Ovary (tissue), 9 donors: ENCODE data around the gene DISC1. TPM values are rescaled to one million over a fixed set of nuclear protein-coding genes. Genes with fewer than 3 reads are reported as not detected.
A peak's percentile ranks its signal among the peaks of the same experiment; 100 is the strongest.

Source experiments
- DNase-seq, 5 donors: peaks; one replicate each; pipeline ENCODE4 v3.0.0-alpha.2; 2019 to 2020
- H3K27ac ChIP-seq, 2 donors: fragments of 200-600 bp; one replicate each; pipeline versions ENCODE4 v1.5.1 to v1.8.0; 2019 to 2022
- H3K27me3 ChIP-seq: fragments of 200-600 bp; one replicate; pipeline ENCODE4 v1.8.0; 2022
- H3K36me3 ChIP-seq: fragments of 200-600 bp; sonication (generic); one replicate; pipeline ENCODE4 v1.5.1; 2019
- H3K4me1 ChIP-seq: one replicate; pipeline ENCODE4 v1.8.1; 2013; ENCODE audit warnings: mild to moderate bottlenecking, moderate library complexity; ENCODE audit not compliant: insufficient read depth
- H3K4me3 ChIP-seq: fragments of 200-600 bp; sonication (generic); one replicate; pipeline ENCODE4 v1.5.1; 2017
- H3K9me3 ChIP-seq, 2 donors: fragments of 200-600 bp in 1 of 2; sonication (generic) in 1 of 2; one replicate each; pipeline versions ENCODE4 v1.5.1 to v1.8.1; 2013 to 2019; ENCODE audit warnings: mild to moderate bottlenecking in 1 of 2, moderate library complexity in 1 of 2
- CTCF ChIP-seq, 3 donors: fragments of 450-650 bp in 2 of 3; fragments of 200-600 bp in 1 of 3; IDR thresholded peaks; one replicate each; pipeline versions ENCODE4 v1.5.1 to v1.8.0; 2016 to 2022; ENCODE audit warnings: antibody characterized with exemption in 3 of 3, mild to moderate bottlenecking in 1 of 3
- EP300 ChIP-seq: sonication (generic); formaldehyde crosslinking; IDR thresholded peaks from one replicate; pipeline ENCODE4 v1.6.1; 2017; ENCODE audit warnings: antibody characterized with exemption
- POLR2A ChIP-seq: fragments of 450-650 bp; IDR thresholded peaks from one replicate; pipeline ENCODE4 v1.6.1; 2017; ENCODE audit warnings: antibody characterized with exemption, mild to moderate bottlenecking, moderate library complexity
- WGBS, 3 donors: extraction: QIAGEN DNeasy Blood & Tissue Kit in 1 of 3; methylation state at CpG; one replicate each; pipeline versions ENCODE4 v1.1.5 to v1.1.7; 2013 to 2017; 5-methylcytosine and 5-hydroxymethylcytosine counted together
- intact Hi-C, 4 donors: fragments of 100-400 bp; cut with DNase I; formaldehyde crosslinking; loops; one replicate each; pipeline versions ENCODE4 v1.11.0 to v1.15.1; 2022 to 2023
- polyA plus RNA-seq, 2 donors: library from polyadenylated mRNA; stranded (reverse); fragments of 200-250 nt in 1 of 2; fragments of 350-450 nt in 1 of 2; fragmentation: Illumina TruSeq in 1 of 2; extraction: RNeasy Lipid Tissue Mini Kit (QIAGEN cat#74804) in 1 of 2; gene quantifications; one replicate each; pipeline ENCODE4 v1.2.3, GENCODE V29; 2013 to 2014
- total RNA-seq, 7 donors: library from RNA; depleted of rRNA in 2 of 7; stranded (reverse); fragments of >200 nt in 2 of 7; fragmentation: NEBNext Ultra II Directional in 3 of 7; extraction: Animal tissue kit (Norgen Biotek cat#: 25700) in 3 of 7; gene quantifications; one replicate each; pipeline versions ENCODE4 v1.1.0 to v1.2.4, GENCODE V29; 2016 to 2023
- donor health status: DM: no; HTN: no; CAD: no; lungs with moderate emphysema.
- donor health status: DM: no; HTN: no; CAD: no.
- donor health status: Bipolar disorder and iron deficiency.
- donor health status: DM: yes; HTN: yes; CAD: no.
- donor health status: DM: no; HTN: no; CAD: no.
- donor health status: DM: yes; HTN: yes; CAD: no.

Gene DISC1
- total and polyA plus RNA-seq, 9 donors, result 3.0 to 24.3 (median 13.0) TPM

DNA sequence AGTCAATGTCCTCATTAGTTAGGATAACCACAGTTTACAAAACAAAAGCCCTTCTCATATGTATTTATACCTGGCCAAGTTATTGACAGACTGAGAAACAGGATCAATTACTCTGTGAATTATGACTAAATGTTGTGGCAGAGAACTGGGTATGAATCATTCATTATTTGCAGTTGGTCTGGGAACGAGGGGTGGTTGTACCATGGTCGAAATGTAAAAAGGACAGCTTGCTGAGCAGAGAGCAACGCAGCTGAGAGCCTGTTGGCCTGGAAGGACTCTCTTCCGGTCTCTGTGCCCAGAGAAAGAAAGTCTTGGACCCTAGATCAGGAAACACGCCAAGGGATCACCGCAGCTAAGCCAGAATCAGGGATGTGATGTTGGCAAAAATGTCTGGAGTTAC lies 169.6 kb downstream of the DISC1 start:
- no peaks in the 10 kb centered on the region for H3K9me3 ChIP-seq
- no peak for TF ChIP-seq CTCF (IDR thresholded peaks at IDR 0.05)
- intact Hi-C loops, result no loop called here
- no peak overlapping the region for H3K4me3 ChIP-seq
- WGBS, 3 donors, result 90 to 97% (median 94%) methylated on average over 6 of the region's 6 CpGs
- H3K27ac ChIP-seq, result no peak overlapping the region
- no peak for DNase-seq
- H3K36me3 ChIP-seq, result no peaks in the 10 kb centered on the region
- H3K27me3 ChIP-seq, result no peaks in the 10 kb centered on the region
- no peaks in the 10 kb centered on the region for H3K4me1 ChIP-seq

- peak in 4 of 5 donors; percentile 39 to 59 (median 43) for DNase-seq
- no peak overlapping the region for H3K27ac ChIP-seq
- no peak overlapping the region for H3K4me3 ChIP-seq
- H3K9me3 ChIP-seq, result no peaks in the 10 kb centered on the region
- H3K27me3 ChIP-seq, result no peaks in the 10 kb centered on the region
- WGBS, 3 donors, result 7 to 9% (median 9%) methylated on average over 6 of the region's 6 CpGs
- no peaks in the 10 kb centered on the region for H3K36me3 ChIP-seq
- no peaks in the 10 kb centered on the region for H3K4me1 ChIP-seq
- TF ChIP-seq EP300 (no peak), CTCF (IDR thresholded peaks at IDR 0.05) (no peak), POLR2A (no peak)
- intact Hi-C loops, result no loop called here
Measured at GRCh38 chr1:231799363-231799986, 172.9 kb downstream of the DISC1 start.

DNA sequence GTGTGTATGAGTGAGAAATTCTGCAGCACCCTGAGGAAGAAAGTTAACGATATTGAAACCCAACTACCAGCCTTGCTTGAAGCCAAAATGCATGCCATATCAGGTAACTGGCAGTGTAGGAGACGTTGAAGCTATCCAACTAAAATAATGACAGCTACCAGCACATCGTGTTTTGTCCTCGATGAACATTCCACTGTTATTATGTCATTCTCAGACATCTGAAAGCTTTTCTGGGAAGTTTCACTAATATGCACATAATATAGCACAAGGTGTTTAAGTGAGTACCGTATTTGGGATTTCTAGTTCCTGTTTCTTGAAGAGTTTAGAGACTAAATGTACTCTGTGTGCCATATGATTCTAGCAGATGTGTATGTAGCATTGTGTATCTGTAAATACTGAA lies 173.5 kb downstream of the DISC1 start:
- no peak for DNase-seq
- no peak for TF ChIP-seq POLR2A
- no peak for TF ChIP-seq EP300
- TF ChIP-seq CTCF (IDR thresholded peaks at IDR 0.05), result no peak
- H3K27me3 ChIP-seq, result no peaks in the 10 kb centered on the region
- WGBS, 3 donors, result 23 to 40% (median 27%) methylated on average over 5 of the region's 5 CpGs
- no peaks in the 10 kb centered on the region for H3K36me3 ChIP-seq
- H3K27ac ChIP-seq, result no peak overlapping the region
- H3K4me1 ChIP-seq, result no peaks in the 10 kb centered on the region
- H3K4me3 ChIP-seq, result no peak overlapping the region
- intact Hi-C loops, result no loop called here
- no peaks in the 10 kb centered on the region for H3K9me3 ChIP-seq

- WGBS, 3 donors, result 92 to 97% (median 97%) methylated on average over 6 of the region's 6 CpGs
- H3K9me3 ChIP-seq, result no peaks in the 10 kb centered on the region
Measured at GRCh38 chr1:231801042-231801585, 174.5 kb downstream of the DISC1 start.

More at GRCh38 chr1:231801042-231801585, 174.5 kb downstream of the DISC1 start:
- H3K27ac ChIP-seq, result no peak overlapping the region
- H3K27me3 ChIP-seq, result no peaks in the 10 kb centered on the region
- TF ChIP-seq POLR2A, result no peak
- TF ChIP-seq EP300, result no peak
- no peak for TF ChIP-seq CTCF (IDR thresholded peaks at IDR 0.05)
- no peaks in the 10 kb centered on the region for H3K4me1 ChIP-seq
- intact Hi-C loops, result no loop called here
- no peak for DNase-seq
- no peak overlapping the region for H3K4me3 ChIP-seq
- H3K36me3 ChIP-seq, result no peaks in the 10 kb centered on the region
